Activated CD4-positive, CD25-positive, alpha-beta regulatory T cell treated with anti-CD3 and anti-CD28 coated beads, Interleukin-2, amount 50 U/mL, for 24 hours (primary cell): ENCODE results near the gene CLDN5.

Experiments
- ATAC-seq, 2 donors: fragments of 150-1000 bp; cut with Tn5 transposase; one replicate each; pipeline ENCODE4 v1.10.0; 2021; ENCODE audit warnings: mild to moderate bottlenecking in 1 of 2, moderate library complexity in 1 of 2

Gene CLDN5

DNA sequence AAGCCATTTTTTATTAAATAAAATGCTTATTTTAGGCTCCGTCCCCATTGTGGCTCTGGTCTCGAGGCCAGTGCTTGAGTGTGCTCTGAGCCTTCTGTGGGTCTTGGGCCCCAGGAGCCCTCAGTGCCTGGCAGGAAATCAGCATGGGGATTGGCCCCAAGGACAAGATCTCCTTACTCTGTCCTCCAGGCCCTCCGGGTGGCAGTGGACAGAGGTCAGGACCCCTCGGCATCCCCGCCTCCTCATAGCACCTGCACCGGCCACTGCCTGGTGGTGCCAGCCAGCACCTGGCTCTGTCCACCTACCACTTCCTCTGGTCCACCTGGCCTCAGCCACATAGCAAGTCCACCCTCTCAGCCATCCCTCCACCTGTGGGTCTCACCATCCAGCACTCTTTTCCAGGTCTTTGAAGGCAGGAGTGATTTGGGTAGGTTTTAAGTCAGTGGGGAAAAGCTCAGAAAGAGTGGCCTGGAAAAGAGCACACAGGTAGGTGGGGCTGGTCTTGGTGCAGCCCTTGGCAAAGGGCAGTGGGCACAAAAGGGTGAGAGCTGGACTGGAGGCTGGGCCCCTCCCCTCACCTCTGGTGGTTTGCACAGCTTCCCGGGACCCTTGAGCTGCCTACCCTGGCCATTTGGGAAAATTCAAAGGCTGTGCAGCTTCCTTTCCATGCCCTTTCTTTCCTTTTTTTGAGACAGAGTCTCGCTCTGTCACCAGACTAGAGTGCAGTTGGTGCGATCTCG lies 3.5 kb downstream of the CLDN5 start:
- no peak for ATAC-seq

DNA sequence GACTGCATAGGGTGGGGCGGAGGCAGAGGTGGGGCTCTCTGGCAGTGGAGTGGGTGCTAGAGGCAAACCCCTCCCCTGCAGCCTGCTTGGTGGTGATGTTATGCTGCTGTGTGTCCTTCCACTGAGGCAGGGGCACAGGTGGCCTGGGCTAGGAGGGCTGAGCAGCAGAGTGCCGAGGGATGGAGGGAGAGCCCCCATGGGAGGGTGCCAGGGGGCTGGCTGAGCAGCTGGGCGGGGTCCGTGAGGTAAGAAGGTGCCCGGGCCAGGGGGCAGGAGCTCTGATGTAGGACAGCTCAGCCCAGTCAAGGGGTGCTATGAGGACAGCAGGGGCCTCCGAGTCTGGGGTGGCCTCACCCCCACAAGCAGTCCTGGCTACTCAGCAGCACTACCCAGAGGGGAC lies 4.2 kb downstream of the CLDN5 start:
- no peak for ATAC-seq

DNA sequence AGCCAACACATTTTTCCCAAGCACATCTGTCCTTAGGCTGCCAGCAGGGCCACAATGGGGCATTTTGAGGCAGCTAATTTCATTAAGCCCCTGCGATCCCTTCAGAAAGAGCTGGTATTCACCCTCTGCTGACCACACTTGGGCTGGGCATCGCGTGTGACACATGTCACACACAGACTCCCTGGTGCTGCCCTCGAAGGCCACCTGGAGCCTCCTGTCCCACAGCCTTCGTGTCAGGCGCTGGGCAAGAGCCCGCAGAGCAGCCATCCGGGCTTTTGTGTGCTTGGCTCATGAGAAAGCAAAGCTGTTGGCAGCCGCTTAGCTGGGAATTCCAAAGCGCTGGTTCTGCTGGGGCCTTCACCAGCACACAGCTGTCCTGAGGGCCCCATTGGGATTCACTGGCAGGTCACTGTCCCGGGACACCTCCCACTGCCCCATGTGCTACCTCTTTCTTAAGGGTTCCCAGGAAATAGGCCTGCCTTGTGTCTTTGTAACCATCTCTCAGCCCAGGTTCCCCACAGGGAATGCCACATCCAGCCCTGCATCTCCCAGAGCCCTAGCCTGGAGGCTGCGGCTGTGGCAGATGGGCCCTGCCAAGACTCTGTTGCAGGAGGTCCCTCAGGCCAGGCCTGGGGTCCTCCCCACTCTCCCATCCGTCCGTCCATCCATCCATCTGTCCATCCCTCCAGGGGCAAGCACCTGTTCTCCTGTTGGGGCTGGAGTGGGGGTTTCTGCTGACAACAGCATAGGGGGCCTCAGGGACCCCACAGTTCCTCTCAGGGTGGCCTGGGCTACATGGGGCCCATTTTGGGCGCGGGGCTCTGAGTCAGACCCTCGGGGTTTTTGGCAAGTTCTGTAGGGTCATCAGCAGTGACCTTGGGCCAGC lies 4.9 kb downstream of the CLDN5 start:
- no peak for ATAC-seq

DNA sequence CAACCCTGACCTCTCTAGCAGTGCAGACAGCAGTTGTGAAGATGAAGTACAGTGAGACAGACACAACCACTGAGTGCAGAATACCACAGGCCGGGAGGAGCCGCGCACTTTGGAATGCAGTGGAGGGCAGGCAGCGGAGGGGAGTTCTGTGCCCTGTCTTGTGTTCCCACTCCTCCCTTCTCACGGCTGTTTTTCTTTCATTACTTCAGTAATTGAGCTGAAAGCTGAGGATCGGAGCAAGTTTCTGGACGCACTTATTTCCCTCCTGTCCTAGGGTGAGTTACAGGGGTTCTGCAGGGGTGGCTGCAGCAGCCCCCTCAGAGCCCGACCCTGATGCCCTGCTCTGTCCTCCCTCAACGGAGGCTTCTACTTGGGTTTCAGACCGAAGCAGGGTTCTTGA lies 5.6 kb downstream of the CLDN5 start:
- no peak for ATAC-seq

DNA sequence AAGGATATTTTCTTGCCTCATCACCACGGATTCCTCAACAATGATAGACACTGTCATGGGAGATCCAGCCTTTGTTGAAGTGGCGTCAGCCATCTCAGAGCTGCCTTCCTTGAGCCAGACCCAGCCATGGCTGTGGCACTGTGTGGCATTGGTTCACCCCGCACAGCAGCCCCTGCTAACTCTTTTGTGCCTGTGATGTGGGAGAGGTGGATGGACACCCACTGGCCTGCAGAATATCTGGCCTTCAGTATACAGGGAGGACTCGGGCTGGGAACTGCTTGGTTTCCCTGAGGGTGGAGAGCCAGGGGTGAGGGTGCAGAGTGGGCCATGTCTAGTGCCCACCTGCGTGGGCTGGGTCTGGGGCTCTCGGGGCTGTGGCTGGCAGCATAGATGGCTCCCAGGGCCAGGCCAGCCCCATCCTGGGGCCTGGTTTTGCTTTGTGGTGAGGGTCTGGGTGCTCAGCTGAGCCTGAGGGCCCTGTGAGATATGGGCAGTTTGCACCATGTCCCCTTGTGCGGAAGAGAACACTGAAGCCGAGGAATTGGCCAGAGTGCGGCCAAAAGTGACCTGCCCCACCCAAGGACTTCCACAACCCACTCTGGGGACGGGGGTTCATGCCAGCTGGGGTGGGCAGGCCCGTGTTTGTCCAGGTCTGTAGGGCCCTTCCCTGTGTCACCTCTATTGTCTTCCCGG lies 6.1 kb downstream of the CLDN5 start:
- no peak for ATAC-seq

DNA sequence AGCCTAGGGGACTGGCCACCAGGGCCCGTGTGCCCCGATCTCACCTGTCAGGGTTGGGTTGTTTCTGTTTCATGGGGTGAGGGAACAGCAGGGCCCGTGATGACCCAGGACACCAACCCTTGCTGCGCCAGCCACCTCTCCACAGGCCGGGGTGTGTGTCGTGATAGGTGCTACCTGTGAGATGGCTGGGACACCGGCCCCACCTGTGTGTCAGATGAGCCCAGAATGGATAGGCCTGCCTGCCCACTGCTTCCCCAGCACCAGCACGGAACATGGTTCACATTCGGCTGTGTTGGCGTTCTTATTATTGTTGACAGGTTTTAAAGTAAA lies 7.1 kb downstream of the CLDN5 start:
- no peak for ATAC-seq

DNA sequence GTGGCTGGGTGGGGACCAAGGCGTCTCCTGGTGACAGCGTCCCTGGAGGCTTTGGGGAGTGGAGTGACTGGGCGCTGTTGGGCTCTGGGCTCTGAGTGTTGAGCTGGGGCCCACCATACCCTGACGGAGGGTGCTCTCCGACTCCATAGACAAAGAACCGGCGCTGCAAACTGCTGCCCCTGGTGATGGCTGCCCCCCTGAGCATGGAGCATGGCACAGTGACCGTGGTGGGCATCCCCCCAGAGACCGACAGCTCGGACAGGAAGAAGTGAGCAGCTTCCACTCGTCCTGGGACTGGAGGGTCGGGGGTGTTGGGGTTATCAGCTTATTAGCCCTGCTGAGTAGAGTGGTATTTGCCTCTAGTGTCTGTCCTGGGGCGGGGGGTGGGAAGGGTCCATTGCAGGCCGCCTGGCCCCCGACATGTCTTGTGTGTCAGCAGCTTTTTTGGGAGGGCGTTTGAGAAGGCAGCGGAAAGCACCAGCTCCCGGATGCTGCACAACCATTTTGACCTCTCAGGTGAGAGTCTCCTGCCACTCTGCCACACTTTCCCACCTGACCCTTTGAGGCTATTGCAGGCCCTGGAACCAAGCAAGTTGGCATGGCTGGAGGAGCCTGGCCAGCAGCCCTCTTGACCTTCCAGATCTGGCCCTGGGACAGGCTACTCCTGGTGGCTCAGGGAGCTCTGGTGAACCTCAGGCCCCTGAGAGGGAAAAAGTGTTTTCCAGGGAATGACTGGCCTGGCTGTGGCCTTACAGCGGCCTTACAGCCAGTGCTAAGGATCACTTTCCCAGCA lies 7.6 kb downstream of the CLDN5 start:
- ATAC-seq: no peak

DNA sequence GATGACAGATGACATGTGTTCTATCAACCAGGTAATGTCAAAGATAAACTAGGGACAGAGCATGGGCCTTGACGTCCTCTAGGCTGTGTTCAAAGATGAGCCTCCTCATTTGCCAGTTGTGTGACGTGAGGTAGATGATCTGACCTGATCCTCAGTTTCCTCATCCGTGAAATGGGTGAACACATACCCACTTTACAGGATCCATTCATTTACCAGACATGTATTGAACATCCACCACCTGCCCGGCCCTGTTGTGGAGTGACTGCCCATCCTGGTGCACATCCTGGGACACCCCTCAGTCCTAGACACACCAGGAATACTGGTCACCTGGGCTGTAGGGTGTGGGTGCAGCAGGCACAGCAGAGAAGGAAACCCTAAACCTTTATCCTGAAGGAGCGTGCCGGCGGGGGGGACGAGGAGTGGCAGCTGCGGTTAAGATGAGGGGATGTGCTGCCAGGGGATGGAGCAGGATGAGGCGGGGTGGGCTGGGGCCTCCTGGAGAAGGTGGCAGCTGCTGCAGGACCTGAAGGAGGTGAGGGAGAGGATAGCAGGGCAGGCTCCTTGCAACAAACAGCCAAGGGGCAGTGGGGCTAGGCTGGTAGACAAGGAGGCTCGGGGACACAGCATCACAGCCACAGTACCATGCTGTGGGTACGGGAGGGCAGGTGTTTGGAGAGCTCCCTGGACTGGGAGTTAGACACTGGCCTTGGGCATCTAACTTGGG lies 8.4 kb downstream of the CLDN5 start:
- ATAC-seq: no peak

DNA sequence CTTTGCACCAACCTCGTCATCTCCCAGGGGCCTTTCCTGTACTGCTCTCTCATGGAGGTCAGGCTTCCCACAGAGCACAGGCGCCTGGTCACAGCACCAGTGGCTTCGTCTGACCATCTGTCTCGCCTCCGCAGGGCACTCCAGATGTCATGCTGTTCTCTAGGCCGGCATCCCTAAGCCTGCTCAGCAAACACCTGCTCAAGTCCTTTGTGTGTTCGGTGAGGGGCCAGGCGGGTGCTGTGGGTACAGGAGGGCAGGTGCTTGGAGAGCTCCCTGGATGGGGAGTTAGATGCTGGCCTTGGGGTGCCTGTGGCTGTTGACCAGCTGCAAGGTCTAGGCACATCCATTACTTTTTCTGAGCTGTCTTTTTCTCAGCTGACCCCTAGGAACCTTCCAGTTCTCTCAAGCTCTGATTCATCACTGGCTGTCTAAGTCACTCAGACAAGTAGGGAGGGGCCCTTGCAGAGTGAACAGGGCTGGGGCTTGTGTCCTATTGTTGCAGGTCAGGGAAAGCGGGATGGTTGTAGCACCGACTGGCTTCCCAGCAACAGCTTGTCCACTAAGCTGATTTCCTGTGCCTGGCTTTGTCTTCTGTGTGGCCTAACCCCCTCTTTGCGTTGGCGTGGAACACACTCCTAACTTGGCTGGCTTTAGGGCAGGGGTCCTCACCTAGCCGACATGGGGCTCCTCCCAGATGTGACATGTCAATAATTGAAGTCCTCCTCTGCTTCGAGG lies 9.2 kb downstream of the CLDN5 start:
- ATAC-seq: peak in 1 of 2 donors; percentile 21

DNA sequence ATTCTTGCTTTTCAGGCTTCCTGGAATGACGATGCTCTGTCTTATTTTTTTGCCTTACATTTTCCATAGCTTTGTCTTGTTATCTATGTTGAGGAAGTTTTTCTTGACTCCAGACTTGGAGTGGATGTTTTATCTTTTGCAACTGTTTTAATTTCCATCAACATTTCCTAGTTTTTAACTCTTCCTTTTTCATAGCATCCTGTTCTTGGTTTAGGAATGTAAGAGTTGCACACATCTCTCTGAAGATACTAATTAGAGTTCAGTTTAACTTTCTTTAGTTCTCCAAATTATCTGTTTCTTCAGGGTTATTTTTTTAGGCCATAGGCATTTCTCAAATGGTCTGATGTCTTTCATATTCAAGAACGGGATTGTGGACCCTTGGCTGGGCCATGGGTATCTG lies 10.4 kb downstream of the CLDN5 start:
- no peak for ATAC-seq

DNA sequence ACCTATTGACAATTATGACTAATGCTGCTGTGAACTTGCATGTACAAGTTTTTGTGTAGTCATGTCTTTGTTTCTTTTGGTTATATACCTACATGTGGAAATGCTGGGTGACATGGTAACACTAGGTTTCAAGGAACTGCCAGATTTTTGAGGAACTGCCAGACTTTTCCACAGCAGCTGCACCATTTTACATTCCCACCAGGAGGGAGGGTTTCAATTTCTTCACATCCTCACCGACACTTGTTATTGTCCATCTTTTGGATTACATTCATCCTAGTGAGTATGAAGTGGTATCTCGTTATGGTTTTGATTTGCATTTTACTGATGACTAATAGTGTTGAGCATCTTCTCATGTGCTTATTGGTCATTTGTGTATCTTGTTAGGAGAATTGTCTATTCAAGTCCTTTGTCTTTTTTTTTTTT lies 13.3 kb downstream of the CLDN5 start:
- no peak for ATAC-seq

DNA sequence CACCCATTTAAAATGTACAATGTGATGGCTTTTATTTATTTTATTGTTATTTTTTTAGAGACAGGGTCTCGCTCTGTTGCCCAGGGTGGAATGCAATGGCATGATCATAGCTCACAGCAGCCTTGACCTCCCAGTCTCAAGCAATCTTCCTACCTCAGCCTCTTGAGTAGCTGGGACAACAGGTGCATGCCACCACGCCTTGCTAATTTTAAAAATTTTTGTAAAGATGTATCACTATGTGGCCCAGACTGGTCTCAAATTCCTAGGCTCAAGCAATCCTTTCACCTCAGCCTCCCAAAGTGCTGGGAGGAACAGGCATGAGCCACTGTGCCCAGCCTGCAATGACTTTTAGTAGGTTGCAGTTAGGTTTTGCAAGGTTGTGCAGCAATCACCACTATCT lies 14.3 kb downstream of the CLDN5 start:
- no peak for ATAC-seq

DNA sequence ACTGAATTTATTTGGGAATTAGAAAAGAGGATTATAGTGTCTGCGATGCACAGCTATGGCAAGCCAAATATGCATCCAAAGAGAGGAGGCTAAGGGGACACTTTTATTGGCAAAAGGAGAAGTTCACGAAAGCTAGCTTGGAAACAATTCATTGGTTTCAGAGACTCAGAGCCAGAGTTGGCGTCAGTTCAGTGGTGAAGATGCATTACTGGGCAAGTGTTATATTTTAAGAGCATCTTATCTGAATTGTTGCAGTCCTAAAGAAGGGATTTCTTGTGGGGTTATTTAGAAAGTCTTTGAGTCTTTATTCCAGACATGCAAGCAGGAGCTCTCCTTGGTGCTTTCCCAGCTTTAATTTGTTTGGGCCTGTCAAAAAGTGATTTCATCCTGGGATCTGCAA lies 15.0 kb downstream of the CLDN5 start:
- ATAC-seq: no peak

DNA sequence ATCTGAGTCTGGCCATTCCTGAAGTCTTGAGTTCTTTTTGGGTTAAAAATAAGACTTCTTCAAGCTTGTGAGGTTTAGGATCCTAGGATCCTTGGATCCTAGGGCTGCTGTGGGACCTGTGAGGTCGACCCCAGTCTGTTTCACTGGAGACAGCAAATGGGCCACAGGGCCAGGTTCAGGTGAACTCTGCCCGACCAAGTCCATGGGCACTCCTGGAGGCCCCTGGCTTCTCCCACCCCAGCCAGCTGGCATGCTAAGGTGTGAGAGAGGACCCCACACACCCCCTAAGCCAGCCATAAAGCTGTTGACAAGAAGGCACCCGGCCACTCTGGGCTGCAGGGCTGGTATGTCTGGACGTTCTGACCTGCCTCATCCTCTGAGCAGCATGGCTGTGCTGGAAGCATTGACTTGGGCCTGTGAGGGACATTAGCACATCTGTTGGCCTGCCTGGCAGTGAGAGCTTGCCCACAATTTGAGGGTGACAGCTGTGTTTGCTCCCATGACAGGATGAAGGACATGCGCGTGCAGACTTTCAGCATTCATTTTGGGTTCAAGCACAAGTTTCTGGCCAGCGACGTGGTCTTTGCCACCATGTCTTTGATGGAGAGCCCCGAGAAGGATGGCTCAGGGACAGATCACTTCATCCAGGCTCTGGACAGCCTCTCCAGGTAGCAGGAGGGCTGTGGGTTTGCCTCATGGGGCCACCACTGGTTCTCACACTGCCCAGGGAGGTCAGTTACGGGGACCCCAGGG lies 16.0 kb downstream of the CLDN5 start:
- no peak for ATAC-seq

DNA sequence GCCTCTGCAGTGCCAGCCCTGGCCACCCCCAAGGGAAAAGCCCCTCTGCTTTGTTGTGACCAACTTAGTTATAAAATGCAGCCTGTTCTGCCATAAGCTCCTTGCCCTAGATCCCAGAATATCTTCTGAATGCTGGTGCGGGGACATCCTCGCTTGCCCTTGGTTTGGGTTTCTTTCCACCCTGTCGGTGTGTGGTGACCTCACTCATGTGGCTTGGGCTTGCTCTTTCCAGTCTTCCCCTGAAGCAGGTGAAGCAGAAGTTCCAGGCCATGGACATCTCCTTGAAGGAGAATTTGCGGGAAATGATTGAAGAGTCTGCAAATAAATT lies 16.7 kb downstream of the CLDN5 start:
- no peak for ATAC-seq

DNA sequence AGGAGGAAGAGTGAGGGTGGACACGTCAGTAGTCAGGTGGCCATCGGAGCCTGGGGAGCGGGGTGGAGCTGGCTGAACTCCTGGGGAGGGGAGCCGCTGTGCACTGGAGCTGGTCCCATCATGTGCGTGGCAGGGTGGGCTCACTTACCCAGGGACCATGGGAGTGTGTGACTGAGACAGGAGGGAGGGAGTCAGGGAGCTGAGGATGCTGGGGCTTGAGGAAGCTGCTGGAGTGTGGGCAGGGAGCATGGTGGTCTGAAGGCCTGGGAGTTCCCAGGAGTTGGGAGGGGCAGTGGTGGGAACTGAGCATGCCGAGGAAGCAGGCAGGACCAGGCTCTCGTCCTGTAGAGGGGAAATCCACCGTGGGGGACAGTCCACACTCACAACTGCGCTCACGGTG lies 18.0 kb downstream of the CLDN5 start:
- no peak for ATAC-seq

DNA sequence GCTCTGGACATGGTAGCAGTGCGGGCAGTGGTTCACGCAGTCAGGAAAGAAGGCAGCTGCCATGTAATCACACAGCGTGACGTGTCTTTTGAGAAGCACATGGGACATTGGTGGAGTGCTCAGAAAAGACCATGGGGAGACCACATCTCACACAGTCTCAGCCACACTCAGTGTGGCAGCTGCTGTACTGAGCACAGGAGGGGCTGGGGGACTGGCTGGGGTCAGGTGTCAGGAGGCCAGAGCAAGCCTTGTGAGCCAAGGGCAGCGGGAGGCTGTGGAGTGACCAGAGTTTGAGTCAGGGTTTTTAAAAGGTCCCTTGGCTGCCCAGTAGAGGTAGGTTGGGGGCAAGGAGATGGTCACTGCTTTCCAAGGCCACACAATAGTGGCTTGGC lies 18.5 kb downstream of the CLDN5 start:
- ATAC-seq: no peak

DNA sequence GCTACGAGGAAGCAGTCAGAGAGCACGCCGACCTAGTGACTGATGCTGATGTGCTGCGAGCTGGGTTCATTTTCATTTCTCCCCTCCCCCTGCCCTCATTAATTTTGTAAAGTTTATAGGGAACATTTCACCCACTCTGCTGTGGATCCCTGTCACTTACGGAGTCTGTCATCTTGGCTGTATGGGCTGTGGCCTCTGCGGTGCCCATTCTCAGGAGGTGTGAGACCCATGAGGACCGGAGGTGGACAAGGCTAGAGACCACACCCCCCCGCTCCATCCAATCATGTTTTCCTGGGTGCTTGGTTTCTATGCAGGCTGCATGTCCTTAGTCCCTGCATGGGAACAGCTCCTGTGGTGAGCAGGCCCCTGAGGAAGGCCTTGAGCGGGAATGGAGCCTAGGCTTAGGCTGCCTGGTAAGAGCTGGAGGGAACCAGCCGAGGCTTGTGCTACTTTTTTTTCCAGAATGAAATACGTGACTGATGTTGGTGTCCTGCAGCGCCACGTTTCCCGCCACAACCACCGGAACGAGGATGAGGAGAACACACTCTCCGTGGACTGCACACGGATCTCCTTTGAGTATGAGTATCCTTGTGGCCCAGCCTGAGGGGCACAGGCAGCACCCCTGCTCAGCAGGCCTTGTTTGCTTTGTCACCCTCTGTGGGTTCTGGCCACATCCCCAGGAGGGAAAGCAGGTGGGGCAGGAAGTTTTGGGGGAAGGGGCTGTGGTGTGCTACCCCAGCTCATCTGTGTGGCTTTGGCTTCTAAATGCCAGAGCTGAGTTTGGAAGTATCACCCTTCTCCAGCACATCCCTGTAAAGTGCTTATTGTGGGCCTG lies 19.1 kb downstream of the CLDN5 start:
- ATAC-seq: no peak

DNA sequence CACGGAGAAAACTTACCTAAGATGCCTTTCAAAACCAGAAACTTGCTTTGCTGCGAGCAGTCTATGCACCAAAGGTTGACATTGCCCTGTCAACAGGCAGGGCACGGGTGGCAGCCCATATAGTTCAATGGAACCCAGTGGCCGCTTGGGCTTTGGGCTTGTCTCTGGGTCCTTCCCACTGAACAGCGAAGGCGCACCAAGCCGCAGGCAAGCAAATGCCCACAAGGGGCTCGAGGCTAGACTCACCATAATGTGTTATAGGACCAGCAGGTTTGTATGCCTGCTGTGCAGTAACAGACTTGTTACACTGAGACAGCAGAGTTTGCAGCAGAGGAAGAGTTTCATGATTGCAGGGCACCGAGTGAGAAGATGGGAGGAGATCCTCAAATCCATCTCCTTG lies 20.3 kb downstream of the CLDN5 start:
- no peak for ATAC-seq

DNA sequence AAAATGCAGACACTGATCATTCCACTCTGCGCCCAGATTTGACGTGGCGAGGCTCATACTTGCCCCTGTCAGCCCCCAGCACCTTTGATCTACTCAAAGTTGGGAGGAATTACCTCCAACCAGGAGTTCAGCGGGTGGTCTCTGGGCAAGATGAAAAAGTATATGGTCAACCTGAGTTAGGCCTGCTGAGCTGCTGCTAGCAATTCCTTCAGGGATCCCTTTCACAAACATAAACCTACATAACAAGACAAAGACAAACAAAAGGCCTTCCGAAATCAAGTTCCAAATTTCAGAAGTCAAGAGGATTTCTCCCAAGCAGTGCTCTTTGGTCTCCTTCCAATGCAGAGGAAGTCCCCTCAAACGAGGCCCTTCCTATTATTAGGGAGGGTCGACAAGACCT lies 20.8 kb downstream of the CLDN5 start:
- no peak for ATAC-seq
